ENCODE results near the gene FBXL7.

GRCh38 chr5:15932066-15932465 lies 432.1 kb downstream of the FBXL7 start:
- no peak for TF ChIP-seq CTCF (IDR thresholded peaks at IDR 0.05; ENCODE audit: insufficient read depth, low read length, poor library complexity, severe bottlenecking)
- no peak for TF ChIP-seq EZH2phosphoT487 (conservative IDR thresholded peaks at IDR 0.05; ENCODE audit: low read length)
